Right ventricle myocardium inferior (tissue), 1 donor: ENCODE data around the gene DNAJB5. TPM values are rescaled to one million over a fixed set of nuclear protein-coding genes. Genes with fewer than 3 reads are reported as not detected.

Source experiments
- ATAC-seq: fragments of 200-7000 bp; cut with Tn5 transposase; one replicate; pipeline ENCODE4 v1.9.1; 2020; ENCODE audit warnings: mild to moderate bottlenecking, moderate library complexity
- DNase-seq: peaks from one replicate; pipeline ENCODE4 v3.0.0; 2021; ENCODE audit errors: missing footprints
- intact Hi-C: fragments of 100-400 bp; cut with DNase I; formaldehyde crosslinking; loops from one replicate; pipeline ENCODE4 v1.11.0; 2022
- total RNA-seq: library from RNA; stranded (reverse); fragmentation: NEBNext Ultra II Directional; extraction: Animal tissue kit (Norgen Biotek cat#: 25700); gene quantifications from one replicate; pipeline ENCODE4 v1.2.1, GENCODE V29; 2021
- donor health status: DM: no; HTN: yes; CAD: no; lungs with severe emphysema.

DNAJB5 gene
- total RNA-seq, 1 donor from 2014 or later: 66.5 TPM

DNA sequence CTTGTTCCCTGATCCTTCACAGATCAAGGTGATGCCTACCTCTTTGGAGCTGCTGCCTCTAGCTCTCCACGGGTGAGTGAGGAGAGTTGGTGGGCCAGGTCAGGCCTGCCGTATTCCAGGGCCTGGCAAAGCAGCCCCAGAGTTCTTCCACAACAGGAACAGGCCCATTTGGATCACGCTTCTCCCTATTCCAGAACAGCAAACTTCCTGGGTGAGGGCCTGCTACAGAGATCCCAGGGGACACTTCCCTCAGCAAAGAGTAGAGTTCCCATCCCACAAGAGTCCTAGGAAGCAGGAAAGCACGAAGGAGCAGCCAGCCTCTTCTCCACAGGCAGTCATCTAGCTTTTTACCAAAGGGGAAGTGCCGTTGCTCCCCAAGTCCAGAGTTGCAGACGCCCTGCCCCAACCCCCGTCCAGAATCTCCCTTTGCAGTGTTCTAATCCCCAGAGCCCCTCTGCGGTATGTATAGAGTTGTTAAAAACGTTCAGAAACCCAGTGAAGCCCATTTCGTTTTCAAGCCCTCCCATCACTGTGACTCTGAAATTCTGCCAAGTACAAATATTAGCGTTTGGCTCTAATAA lies 9.3 kb upstream of the DNAJB5 start:
- intact Hi-C loops: no loop called here
- DNase-seq (no peak), ATAC-seq (no peak)

GRCh38 chr9:34982361-34982760 lies 7.2 kb upstream of the DNAJB5 start:
- no peak for DNase-seq
- intact Hi-C loops: no loop called here
- no peak for ATAC-seq

- ATAC-seq (no peak), DNase-seq (no peak)
- intact Hi-C loops: no loop called here
These were observed 6.3 kb upstream of the DNAJB5 start for GRCh38 chr9:34983209-34983608.

GRCh38 chr9:34984049-34984448 lies 5.5 kb upstream of the DNAJB5 start:
- intact Hi-C loops: loop anchor here (2.0 kb wide), 1 partner anchor 85 kb away; no protein-coding TSS in a partner anchor
- DNase-seq (no peak), ATAC-seq (no peak)

- ATAC-seq (no peak), DNase-seq (no peak)
- intact Hi-C loops: loop anchor here (2.0 kb wide), 1 partner anchor 87 kb away; no protein-coding TSS in a partner anchor
These were observed 4.1 kb upstream of the DNAJB5 start for GRCh38 chr9:34985311-34985899.

DNA sequence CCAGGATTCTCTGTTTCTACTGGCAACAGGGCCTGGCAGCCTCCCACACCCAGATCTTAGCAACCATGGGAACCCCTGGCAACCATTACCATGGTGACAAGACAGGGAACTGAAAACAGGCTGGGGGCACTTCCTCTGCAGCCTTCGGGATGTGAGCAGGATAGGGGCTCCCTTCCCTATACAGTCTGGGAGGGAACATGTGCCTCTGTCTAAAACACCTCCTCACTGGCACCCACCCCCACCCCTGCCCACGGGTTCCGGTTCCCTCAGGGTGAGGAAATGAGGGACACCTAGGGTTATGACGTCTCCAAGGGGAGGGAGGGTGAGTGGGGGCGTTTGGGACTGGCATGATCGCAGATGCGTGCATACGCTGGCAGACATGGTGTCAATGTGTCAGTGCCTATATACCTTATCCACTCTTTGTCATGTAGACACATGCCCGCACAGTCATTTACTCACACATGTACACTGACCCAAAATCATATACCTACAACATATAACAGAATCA lies 3.0 kb upstream of the DNAJB5 start:
- peak; percentile 55 for DNase-seq
- intact Hi-C loops: no loop called here
- no peak for ATAC-seq

- DNase-seq (peak; percentile 32), ATAC-seq (no peak)
- intact Hi-C loops: no loop called here
These were observed 2.2 kb upstream of the DNAJB5 start for GRCh38 chr9:34987160-34987901.

- DNase-seq (peak; percentile 73), ATAC-seq (no peak)
- intact Hi-C loops: loop anchor here (2.0 kb wide), 1 partner anchor 84 kb away; the partner anchor contains the start of gene VCP
These were observed 1.1 kb upstream of the DNAJB5 start for GRCh38 chr9:34988218-34989002.

- no peak for ATAC-seq
- intact Hi-C loops: loop anchor here (2.0 to 5.0 kb wide), 2 partner anchors 83 to 323 kb away; partner anchors contain the start of gene VCP
- DNase-seq: peak; percentile 84
These were observed 546 bp downstream of the DNAJB5 start for GRCh38 chr9:34989946-34990635.

DNA sequence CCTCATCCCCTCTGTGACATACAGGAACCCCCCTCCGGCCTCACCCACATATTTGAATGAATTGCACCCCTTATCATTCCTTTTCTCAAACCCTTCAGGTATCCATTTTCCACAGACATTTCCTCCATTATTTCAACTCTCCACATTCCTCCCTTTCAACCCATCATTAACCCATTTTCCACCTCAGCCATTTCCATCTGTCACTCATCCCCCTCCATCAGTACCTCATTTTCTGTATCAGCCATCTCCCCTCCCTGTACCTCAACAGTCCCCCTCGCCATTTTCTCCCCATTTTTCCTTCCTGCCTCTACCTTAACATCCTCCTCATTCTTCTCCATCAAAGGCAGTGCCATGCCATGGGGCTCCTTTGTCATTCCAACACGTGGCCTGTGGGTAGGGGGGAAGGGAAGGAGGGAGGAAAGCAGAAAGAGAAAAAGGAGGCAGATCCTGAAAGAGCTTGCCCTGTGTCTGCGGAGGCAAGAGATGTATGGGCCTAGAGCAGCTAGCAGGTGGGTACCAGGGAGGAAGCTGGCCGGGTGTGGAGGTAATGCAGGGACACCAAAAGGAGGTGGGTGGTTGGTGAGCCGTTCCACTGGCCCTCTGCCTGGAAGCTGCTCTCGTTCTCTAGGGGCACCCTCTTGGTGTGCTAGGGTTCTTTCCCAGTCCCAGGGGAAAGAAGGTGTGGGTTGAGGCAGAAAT lies 1.5 kb downstream of the DNAJB5 start:
- no peak for ATAC-seq
- DNase-seq: no peak
- intact Hi-C loops: loop anchor here (5.0 kb wide), 1 partner anchor 324 kb away; a partner anchor contains a TSS

GRCh38 chr9:34991607-34992375 lies 2.2 kb downstream of the DNAJB5 start:
- peak; percentile 66 for DNase-seq
- intact Hi-C loops: loop anchor here (5.0 kb wide), 1 partner anchor 324 kb away; a partner anchor contains a TSS
- ATAC-seq: peak; percentile 7

DNA sequence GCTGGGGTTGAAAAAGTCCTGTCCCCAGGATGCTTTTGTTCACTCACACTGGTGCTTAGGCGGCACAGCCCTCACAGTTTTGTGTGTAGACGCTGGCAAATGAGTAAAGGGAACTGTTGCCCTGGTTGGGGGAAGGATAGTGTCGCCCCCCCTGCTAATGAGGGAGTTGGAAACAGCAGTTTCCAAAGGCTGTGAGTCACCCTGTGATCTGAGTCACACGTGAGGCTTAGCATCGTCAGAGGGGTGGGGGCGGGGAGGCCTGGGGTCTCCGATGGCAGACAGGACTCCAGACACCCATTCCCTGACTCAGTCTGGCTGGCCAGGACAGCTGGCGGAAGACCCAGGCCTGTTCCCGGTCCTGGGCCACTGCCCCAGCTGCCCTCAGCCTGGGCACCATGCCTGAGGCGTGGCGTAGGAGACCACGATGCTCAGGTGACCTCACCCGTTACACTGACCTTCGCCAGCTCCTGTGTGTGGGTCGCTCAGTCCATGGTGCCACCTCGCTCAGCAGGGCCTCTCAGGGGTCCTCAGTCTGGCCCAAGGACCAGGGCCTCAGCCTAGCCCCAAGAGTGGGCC lies 2.9 kb downstream of the DNAJB5 start:
- peak; percentile 74 for DNase-seq
- ATAC-seq: no peak
- intact Hi-C loops: loop anchor here (5.0 kb wide), 1 partner anchor 325 kb away; a partner anchor contains a TSS

- DNase-seq (peak; percentile 86), ATAC-seq (peak; percentile 63)
- intact Hi-C loops: loop anchor here (2.0 to 5.0 kb wide), 2 partner anchors 77 to 326 kb away; a partner anchor contains a TSS
These were observed 4.1 kb downstream of the DNAJB5 start for GRCh38 chr9:34993502-34994259.

GRCh38 chr9:34994260-34994899 lies 4.8 kb downstream of the DNAJB5 start:
- intact Hi-C loops: loop anchor here (2.0 to 5.0 kb wide), 2 partner anchors 76 to 327 kb away; a partner anchor contains a TSS
- ATAC-seq (no peak), DNase-seq (no peak)
